Activated CD8-positive, alpha-beta memory T cell treated with anti-CD3 and anti-CD28 coated beads, Interleukin-2, amount 50 U/mL, for 1 hour (primary cell): ENCODE data around the gene NR1D2.
A peak's percentile ranks its signal among the peaks of the same experiment; 100 is the strongest.
"Not testable (repeated sequence)": the region's sequence is repeated elsewhere in the genome, so short reads cannot be mapped to it uniquely, and the experiment has no call there.

Experiments
- DNase-seq: peaks from one replicate; pipeline ENCODE4 v3.0.0-alpha.2; 2020; ENCODE audit errors: extremely low read depth

The NR1D2 gene

DNA sequence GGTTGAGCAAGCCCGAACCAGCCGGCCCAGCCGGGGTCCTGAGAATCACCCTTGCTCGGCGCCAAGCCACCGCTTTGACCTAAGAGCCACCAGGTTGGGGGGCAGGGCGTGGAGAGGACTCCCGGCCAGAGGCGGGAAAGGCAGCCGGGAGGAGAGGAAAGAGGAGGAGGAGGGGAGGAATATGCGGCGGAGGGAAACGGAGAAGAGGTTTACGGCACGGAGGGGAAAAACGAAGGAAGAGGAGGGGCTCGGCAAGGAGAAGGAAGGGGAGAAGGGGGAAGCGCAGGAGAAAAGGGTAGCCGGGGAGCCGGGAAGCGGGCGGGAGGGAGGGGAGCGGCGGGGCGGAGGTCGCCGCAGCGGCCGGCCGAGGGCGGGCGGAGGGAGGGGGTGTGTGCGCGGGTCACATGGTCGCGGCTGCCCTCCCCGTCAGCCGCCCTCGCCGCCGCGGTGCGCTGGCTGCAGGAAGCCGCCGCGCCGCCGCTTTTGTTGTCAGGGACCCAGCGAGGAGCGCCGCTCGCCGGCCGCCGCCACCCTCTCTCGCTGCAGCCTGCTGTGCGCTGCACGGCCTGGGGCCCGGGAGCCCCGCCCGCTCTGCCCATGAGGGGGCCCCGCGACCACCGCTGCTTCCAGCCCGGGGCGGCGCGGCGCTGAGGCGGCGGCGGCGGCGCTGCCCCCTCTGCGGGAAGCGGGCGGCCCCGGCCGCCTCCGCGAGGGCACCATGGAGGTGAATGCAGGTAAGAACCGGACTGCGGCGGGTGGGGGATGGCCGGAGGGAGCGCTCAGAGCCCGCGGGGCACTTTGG lies at the start of gene NR1D2:
Gene NR1D2 (plus strand): TSS at position 426 of the 802 bp plus-strand sequence. CDS start 293 bp downstream, at position 719.
- peak; percentile 42 for DNase-seq

DNA sequence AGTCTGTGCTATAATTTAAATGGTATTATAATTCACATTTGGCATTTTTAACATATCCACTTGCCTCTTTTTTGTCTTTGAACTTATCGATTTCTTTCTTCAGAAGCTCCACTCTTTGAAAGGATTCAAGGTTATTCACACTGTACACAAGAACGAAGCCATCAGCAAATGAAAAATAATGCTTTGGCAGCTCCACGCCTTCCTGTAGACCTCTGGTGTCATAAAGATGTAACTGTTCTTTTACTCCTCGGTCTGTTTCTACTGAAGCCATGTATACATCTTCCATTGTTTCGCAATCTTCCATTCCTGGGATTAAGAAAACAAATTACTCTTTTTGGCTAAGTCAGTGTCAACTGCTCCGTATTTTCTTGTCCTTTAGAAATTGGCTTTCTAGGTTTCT lies 44.3 kb upstream of the NR1D2 start:
- no peak for DNase-seq

- DNase-seq = no peak
These were observed 40.5 kb upstream of the NR1D2 start for GRCh38 chr3:23904545-23904944.

- DNase-seq = no peak
These were observed 35.7 kb upstream of the NR1D2 start for GRCh38 chr3:23909341-23909740.

DNA sequence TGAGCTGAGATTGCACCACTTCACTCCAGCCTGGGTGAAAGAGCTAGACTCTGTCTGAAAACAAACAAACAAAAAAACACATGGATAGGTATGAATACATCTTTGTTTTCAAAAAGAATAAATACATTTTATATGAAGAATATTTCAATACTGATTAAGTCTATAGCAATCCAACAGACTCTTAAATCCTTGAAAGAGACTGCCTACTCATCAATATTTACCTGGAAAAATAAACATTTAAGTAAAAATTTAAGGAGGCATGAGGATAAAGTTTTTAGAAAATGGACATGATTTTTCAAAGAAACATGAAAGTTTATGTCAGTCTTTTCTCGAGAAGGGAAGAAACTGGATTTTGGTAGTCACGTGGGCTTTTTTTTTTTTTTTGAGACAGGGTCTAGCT lies 33.7 kb upstream of the NR1D2 start:
- no peak for DNase-seq

DNA sequence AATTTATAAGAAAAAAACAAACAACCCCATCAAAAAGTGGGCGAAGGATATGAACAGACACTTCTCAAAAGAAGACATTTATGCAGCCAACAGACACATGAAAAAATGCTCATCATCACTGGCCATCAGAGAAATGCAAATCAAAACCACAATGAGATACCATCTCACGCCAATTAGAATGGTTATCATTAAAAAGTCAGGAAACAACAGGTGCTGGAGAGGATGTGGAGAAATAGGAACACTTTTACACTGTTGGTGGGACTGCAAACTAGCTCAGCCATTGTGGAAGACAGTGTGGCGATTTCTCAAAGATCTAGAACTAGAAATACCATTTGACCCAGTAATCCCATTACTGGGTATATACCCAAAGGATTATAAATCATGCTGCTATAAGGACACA lies 32.8 kb upstream of the NR1D2 start:
- not testable (repeated sequence) for DNase-seq

- DNase-seq = no peak
These were observed 31.9 kb upstream of the NR1D2 start for GRCh38 chr3:23913182-23913581.

GRCh38 chr3:23913873-23914743 lies 31.0 kb upstream of the NR1D2 start:
- no peak for DNase-seq

DNA sequence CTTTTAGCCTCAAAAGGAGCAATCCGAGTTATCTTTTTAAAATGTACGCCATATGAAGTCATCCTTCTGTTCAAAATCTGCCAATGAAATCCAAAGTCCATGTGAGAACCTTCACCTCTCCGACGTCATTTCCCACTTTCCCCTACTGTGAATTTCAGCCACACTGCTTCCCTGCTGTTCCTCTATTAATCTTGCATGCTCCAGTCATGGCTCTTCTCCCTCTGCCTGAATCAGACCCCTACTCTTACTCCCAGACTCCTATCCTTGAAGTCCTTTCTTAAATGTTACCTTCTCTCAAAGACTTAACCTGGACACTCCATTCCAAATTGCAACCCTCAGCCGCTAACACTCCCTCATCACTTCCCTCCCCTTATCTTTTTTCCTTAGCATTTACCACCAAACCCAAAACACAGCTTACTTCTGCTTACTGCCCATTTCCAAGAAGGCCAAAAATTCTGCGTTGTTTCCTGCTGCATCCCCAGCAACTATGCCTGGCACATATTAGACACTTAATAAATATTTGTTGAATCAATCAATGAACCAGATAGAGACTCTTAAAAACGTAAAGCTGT lies 29.5 kb upstream of the NR1D2 start:
- DNase-seq = no peak

DNA sequence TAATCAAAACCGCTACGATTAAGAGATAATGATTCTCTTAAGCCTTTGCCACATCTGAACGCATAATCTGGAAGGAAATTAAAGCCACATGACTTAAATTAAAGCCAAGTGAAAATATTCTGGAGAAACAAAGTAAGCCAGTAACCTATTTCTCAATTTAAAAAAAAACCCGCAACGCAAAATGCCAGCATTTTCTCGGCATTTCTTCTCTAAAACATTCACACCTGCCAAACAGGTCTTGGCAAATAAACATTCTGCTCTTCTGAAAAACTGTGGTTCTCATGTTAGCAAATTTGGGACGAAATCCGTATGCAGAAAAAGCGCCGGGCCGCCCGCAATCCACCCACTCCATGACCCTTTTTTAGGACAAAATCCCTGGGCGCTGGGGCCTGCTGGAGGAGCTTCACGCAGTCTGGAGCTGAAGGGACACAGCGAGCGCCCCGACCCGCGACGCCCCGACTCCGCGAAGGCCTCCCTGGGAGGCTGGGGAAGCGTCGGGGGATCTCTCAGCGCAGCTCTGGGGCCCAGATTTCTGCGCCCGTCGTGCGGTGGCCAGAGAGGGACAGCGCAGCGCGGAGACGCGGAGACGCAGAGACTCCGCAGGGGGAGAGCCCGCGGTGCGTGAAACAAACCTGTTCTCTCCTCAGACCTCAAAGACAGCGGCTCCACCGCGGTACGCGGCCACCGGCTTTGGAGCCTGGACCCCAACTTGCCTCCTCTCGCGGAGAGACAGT lies 28.8 kb upstream of the NR1D2 start:
- DNase-seq = no peak

- peak; percentile 94 for DNase-seq
These were observed 28.0 kb upstream of the NR1D2 start, which contains the start of the genes NKIRAS1 and RPL15 for GRCh38 chr3:23916886-23917678. NKIRAS1 (minus strand) TSS chr3:23916990; CDS start chr3:23910904, 6,086 bp downstream. RPL15 (plus strand) TSS chr3:23917132; CDS start chr3:23917860, 728 bp downstream.

DNA sequence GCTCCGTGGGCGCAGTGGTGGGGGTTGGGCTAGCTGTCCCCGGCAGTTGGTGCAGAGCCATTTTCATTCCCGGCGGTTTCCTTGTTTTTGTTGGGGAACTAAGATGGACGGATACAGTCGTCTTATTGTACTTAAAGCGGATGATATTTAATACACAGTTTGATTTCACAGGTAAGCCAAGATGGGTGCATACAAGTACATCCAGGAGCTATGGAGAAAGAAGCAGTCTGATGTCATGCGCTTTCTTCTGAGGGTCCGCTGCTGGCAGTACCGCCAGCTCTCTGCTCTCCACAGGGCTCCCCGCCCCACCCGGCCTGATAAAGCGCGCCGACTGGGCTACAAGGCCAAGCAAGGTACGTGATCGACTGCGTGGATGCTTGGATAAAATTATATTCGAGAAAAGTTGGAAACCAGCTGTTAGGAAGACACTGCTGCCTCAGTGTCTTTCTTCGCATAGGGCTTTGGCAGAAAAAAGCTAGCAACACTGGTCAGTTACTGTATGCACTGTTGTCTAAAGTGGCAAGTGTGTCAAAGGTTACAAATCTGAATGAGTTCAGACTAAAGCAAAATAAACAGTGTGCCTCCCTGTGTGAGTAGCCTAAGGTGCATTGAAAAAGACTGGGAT lies 27.3 kb upstream of the NR1D2 start:
- not testable (repeated sequence) for DNase-seq

GRCh38 chr3:23918331-23918730 lies 26.8 kb upstream of the NR1D2 start:
- DNase-seq = not testable (repeated sequence)

- DNase-seq = no peak
These were observed 25.5 kb upstream of the NR1D2 start for GRCh38 chr3:23919628-23920027.

DNA sequence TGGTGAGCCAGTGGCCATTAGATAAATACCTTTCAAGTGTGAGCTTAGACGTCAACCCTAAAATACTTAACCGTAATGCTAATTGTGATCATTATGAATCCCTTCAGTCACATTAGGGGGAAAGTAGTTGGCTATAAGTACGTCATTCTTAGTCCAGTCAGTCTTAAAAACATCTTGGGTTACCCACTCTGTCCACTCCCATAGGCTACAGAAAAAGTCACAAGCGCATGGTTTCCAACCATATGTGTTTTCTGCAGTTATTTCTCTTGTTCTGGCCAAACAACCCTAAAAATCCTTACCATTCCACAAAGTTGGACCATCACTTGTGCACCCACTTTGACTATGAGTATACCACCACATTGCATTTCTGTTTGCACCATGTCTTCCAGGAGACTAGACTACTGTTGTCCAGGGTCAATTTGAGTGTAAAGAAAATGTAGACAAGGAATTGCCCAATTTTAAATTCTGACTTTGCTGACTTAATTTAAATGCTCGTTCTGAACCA lies 24.9 kb upstream of the NR1D2 start:
- DNase-seq = no peak

GRCh38 chr3:23921052-23921511 lies 24.0 kb upstream of the NR1D2 start:
- no peak for DNase-seq

- DNase-seq = no peak
These were observed 21.3 kb upstream of the NR1D2 start for GRCh38 chr3:23923786-23924185.

DNA sequence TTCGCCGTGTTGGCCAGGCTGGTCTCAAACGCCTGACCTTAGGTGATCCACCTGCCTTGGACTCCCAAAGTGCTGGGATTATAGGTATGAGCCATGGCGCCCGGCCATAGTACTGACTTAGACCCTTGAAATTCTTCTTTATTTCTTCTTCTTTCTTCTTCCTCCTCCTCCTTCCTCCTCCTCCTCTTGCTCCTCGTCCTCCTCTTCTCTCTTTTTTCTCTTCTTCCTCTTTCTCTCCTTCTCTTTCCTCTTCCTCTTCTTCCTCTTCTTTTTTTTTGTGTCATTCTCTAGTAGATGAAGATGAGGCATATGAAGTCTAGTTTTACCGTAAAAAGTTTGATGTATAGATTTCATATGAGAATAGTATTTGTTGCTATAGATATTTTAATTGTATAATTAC lies 18.8 kb upstream of the NR1D2 start:
- DNase-seq = no peak

DNA sequence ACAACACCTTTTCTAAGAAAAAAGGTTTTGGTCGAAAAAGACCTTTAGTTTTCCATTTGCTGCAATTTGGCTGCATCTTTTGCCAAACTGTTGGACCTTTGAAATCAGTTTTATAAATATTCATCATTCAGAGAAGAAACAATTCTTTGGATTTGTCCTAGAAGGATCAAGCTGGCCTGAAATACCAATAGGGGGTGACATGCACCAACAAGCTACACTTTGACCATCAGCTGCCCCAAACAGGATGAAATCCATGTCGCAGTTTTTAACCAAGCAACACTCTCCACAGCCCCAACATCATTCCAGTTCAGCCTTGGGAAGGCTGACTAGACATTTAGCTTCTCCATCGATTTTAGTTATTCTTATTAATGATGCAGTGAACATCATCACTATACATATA lies 18.4 kb upstream of the NR1D2 start:
- DNase-seq = no peak

- DNase-seq = no peak
These were observed 16.6 kb upstream of the NR1D2 start for GRCh38 chr3:23928524-23928923.
